ENCODE results near the gene PWP1.

The PWP1 gene

GRCh38 chr12:107732365-107732764 is 46.8 kb downstream of the PWP1 start:
- H3K4me3 ChIP-seq (ENCODE audit: low read depth, low read length), result no peak overlapping the region

GRCh38 chr12:107734139-107734538 is 48.5 kb downstream of the PWP1 start:
- H3K4me3 ChIP-seq (ENCODE audit: low read depth, low read length), result no peak overlapping the region

- H3K4me3 ChIP-seq (ENCODE audit: low read depth, low read length), result no peak overlapping the region
Measured at GRCh38 chr12:107735763-107736162, 50.2 kb downstream of the PWP1 start.

- no peak overlapping the region for H3K4me3 ChIP-seq (ENCODE audit: low read depth, low read length)
Measured at GRCh38 chr12:107736914-107737313, 51.3 kb downstream of the PWP1 start.

GRCh38 chr12:107748472-107748871 is 62.9 kb downstream of the PWP1 start:
- no peak overlapping the region for H3K4me3 ChIP-seq (ENCODE audit: low read depth, low read length)

GRCh38 chr12:107749083-107749482 is 63.5 kb downstream of the PWP1 start:
- H3K4me3 ChIP-seq (ENCODE audit: low read depth, low read length), result no peak overlapping the region

GRCh38 chr12:107759410-107759809 is 73.8 kb downstream of the PWP1 start:
- H3K4me3 ChIP-seq (ENCODE audit: low read depth, low read length), result peak overlapping the region; percentile 89

GRCh38 chr12:107760207-107760808 is 74.7 kb downstream of the PWP1 start:
- peak overlapping the region; percentile 89 for H3K4me3 ChIP-seq (ENCODE audit: low read depth, low read length)

- H3K4me3 ChIP-seq (ENCODE audit: low read depth, low read length), result peak within 1 kb of the TSS; percentile 89
Measured at GRCh38 chr12:107760809-107761501, 75.4 kb downstream of the PWP1 start, which contains the start of gene PRDM4. TSS of gene PRDM4 (minus strand) at chr12:107761137. CDS start at chr12:107760515, 622 bp downstream.

- peak overlapping the region; percentile 89 for H3K4me3 ChIP-seq (ENCODE audit: low read depth, low read length)
Measured at GRCh38 chr12:107761502-107761904, 75.9 kb downstream of the PWP1 start.

Data from iPS-11a (cell line).